ENCODE measurements around the gene RABL2A. TPM values are rescaled to one million over a fixed set of nuclear protein-coding genes. Genes with fewer than 3 reads are reported as not detected.
A peak's percentile ranks its signal among the peaks of the same experiment; 100 is the strongest.
"Not testable (repeated sequence)": the region's sequence is repeated elsewhere in the genome, so short reads cannot be mapped to it uniquely, and the experiment has no call there.

RABL2A gene
- total RNA-seq, 2 experiments from 2014 or later: 12.0 to 12.5 TPM

GRCh38 chr2:113598180-113598579 lies 28.9 kb upstream of the RABL2A start:
- H3K4me1 Mint-ChIP-seq (ENCODE audit: low read depth); H3K9me3 Mint-ChIP-seq (ENCODE audit: insufficient read depth); H3K27me3 Mint-ChIP-seq (ENCODE audit: low read depth); ATAC-seq; POLR2A ChIA-PET; H3K36me3 Mint-ChIP-seq (ENCODE audit: low read depth); H3K27ac Mint-ChIP-seq; H3K4me3 Mint-ChIP-seq; DNase-seq; CTCF ChIA-PET: not testable (repeated sequence)

- H3K36me3 Mint-ChIP-seq (ENCODE audit: low read depth); POLR2A ChIA-PET; CTCF ChIA-PET; H3K9me3 Mint-ChIP-seq (ENCODE audit: insufficient read depth); H3K4me3 Mint-ChIP-seq; H3K4me1 Mint-ChIP-seq (ENCODE audit: low read depth); H3K27ac Mint-ChIP-seq; DNase-seq; ATAC-seq; H3K27me3 Mint-ChIP-seq (ENCODE audit: low read depth): not testable (repeated sequence)
These were observed 28.3 kb upstream of the RABL2A start for GRCh38 chr2:113598738-113599137.

GRCh38 chr2:113599208-113599607 lies 27.9 kb upstream of the RABL2A start:
- H3K4me1 Mint-ChIP-seq (ENCODE audit: low read depth); H3K9me3 Mint-ChIP-seq (ENCODE audit: insufficient read depth); CTCF ChIA-PET; ATAC-seq; DNase-seq; H3K27me3 Mint-ChIP-seq (ENCODE audit: low read depth); H3K36me3 Mint-ChIP-seq (ENCODE audit: low read depth); H3K4me3 Mint-ChIP-seq; POLR2A ChIA-PET; H3K27ac Mint-ChIP-seq: not testable (repeated sequence)

- H3K4me3 Mint-ChIP-seq; H3K9me3 Mint-ChIP-seq (ENCODE audit: insufficient read depth); H3K36me3 Mint-ChIP-seq (ENCODE audit: low read depth); H3K27me3 Mint-ChIP-seq (ENCODE audit: low read depth); POLR2A ChIA-PET; ATAC-seq; H3K4me1 Mint-ChIP-seq (ENCODE audit: low read depth); H3K27ac Mint-ChIP-seq: not testable (repeated sequence)
- peak; percentile 76 for DNase-seq
- CTCF ChIA-PET: interaction anchor here (0.6 kb wide), 1 partner anchor 98 kb away, joined by 3 read pairs; no protein-coding TSS in a partner anchor
These were observed 24.9 kb upstream of the RABL2A start for GRCh38 chr2:113602040-113602769.

GRCh38 chr2:113602869-113603466 lies 24.1 kb upstream of the RABL2A start:
- Mint-ChIP-seq H3K27me3 (ENCODE audit: low read depth) (no peaks in the 10 kb centered on the region), H3K36me3 (ENCODE audit: low read depth) (no peaks in the 10 kb centered on the region), H3K9me3 (ENCODE audit: insufficient read depth) (no peaks in the 10 kb centered on the region), H3K4me3 (peak overlapping the region; percentile 92), H3K27ac (peak overlapping the region; percentile 98), H3K4me1 (ENCODE audit: low read depth) (peaks cover 10% of the 10 kb centered on the region)
- no peak for DNase-seq
- ATAC-seq: peak; percentile 65
- ChIA-PET POLR2A (interaction anchor here (0.6 to 1.3 kb wide), 2 partner anchors 154 to 204 kb away, joined by 3 read pairs; partner anchors contain the start of gene SLC35F5), CTCF (interaction anchor here (0.9 to 1.9 kb wide), 3 partner anchors 89 to 117 kb away, joined by 5 to 32 read pairs (median 5); no protein-coding TSS in a partner anchor)

GRCh38 chr2:113603467-113604084 lies 23.5 kb upstream of the RABL2A start:
- DNase-seq (peak; percentile 92), ATAC-seq (peak; percentile 97)
- not testable (repeated sequence) for H3K9me3 Mint-ChIP-seq (ENCODE audit: insufficient read depth); H3K4me1 Mint-ChIP-seq (ENCODE audit: low read depth); H3K27me3 Mint-ChIP-seq (ENCODE audit: low read depth); H3K36me3 Mint-ChIP-seq (ENCODE audit: low read depth)
- Mint-ChIP-seq H3K27ac (peak overlapping the region; percentile 98), H3K4me3 (peak overlapping the region; percentile 92)
- CTCF ChIA-PET: interaction anchor here (0.8 to 1.9 kb wide), 9 partner anchors 11 to 153 kb away, joined by 3 to 32 read pairs (median 4); partner anchors contain the start of gene SLC35F5
- POLR2A ChIA-PET: interaction anchor here (0.6 to 1.3 kb wide), 2 partner anchors 153 to 204 kb away, joined by 3 read pairs; partner anchors contain the start of gene SLC35F5

- DNase-seq (peak; percentile 95), ATAC-seq (peak; percentile 12)
- CTCF ChIA-PET: interaction anchor here (0.8 to 1.9 kb wide), 11 partner anchors 11 to 152 kb away, joined by 3 to 32 read pairs (median 4); partner anchors contain the start of gene SLC35F5
- H3K4me1 Mint-ChIP-seq (ENCODE audit: low read depth); H3K27me3 Mint-ChIP-seq (ENCODE audit: low read depth); H3K36me3 Mint-ChIP-seq (ENCODE audit: low read depth); H3K9me3 Mint-ChIP-seq (ENCODE audit: insufficient read depth): not testable (repeated sequence)
- H3K4me3 Mint-ChIP-seq: peak overlapping the region; percentile 92
- H3K27ac Mint-ChIP-seq: peak overlapping the region; percentile 98
- POLR2A ChIA-PET: interaction anchor here (1.3 kb wide), 1 partner anchor 153 kb away, joined by 3 read pairs; the partner anchor contains the start of gene SLC35F5
These were observed 23.0 kb upstream of the RABL2A start for GRCh38 chr2:113604085-113604477.

- POLR2A ChIA-PET; H3K36me3 Mint-ChIP-seq (ENCODE audit: low read depth); DNase-seq; H3K4me1 Mint-ChIP-seq (ENCODE audit: low read depth); ATAC-seq; H3K27ac Mint-ChIP-seq; H3K9me3 Mint-ChIP-seq (ENCODE audit: insufficient read depth); H3K27me3 Mint-ChIP-seq (ENCODE audit: low read depth): not testable (repeated sequence)
- H3K4me3 Mint-ChIP-seq: peak overlapping the region; percentile 92
- CTCF ChIA-PET: interaction anchor here (0.8 to 1.9 kb wide), 11 partner anchors 12 to 152 kb away, joined by 3 to 32 read pairs (median 4); partner anchors contain the start of gene SLC35F5
These were observed 22.4 kb upstream of the RABL2A start for GRCh38 chr2:113604661-113605060.

- H3K4me1 Mint-ChIP-seq (ENCODE audit: low read depth); H3K27me3 Mint-ChIP-seq (ENCODE audit: low read depth); H3K4me3 Mint-ChIP-seq; H3K27ac Mint-ChIP-seq; CTCF ChIA-PET; H3K36me3 Mint-ChIP-seq (ENCODE audit: low read depth); H3K9me3 Mint-ChIP-seq (ENCODE audit: insufficient read depth); ATAC-seq; POLR2A ChIA-PET; DNase-seq: not testable (repeated sequence)
These were observed 21.0 kb upstream of the RABL2A start for GRCh38 chr2:113606036-113606435.

- H3K4me3 Mint-ChIP-seq; H3K4me1 Mint-ChIP-seq (ENCODE audit: low read depth); H3K27ac Mint-ChIP-seq; POLR2A ChIA-PET; H3K9me3 Mint-ChIP-seq (ENCODE audit: insufficient read depth); ATAC-seq; H3K36me3 Mint-ChIP-seq (ENCODE audit: low read depth); CTCF ChIA-PET; DNase-seq; H3K27me3 Mint-ChIP-seq (ENCODE audit: low read depth): not testable (repeated sequence)
These were observed 17.2 kb upstream of the RABL2A start for GRCh38 chr2:113609822-113610221.

GRCh38 chr2:113621002-113621401 lies 6.1 kb upstream of the RABL2A start:
- H3K9me3 Mint-ChIP-seq (ENCODE audit: insufficient read depth); DNase-seq; H3K36me3 Mint-ChIP-seq (ENCODE audit: low read depth); CTCF ChIA-PET; H3K4me3 Mint-ChIP-seq; POLR2A ChIA-PET; H3K27me3 Mint-ChIP-seq (ENCODE audit: low read depth); H3K27ac Mint-ChIP-seq; H3K4me1 Mint-ChIP-seq (ENCODE audit: low read depth); ATAC-seq: not testable (repeated sequence)

- POLR2A ChIA-PET; ATAC-seq; H3K36me3 Mint-ChIP-seq (ENCODE audit: low read depth); H3K27me3 Mint-ChIP-seq (ENCODE audit: low read depth); CTCF ChIA-PET; H3K27ac Mint-ChIP-seq; H3K9me3 Mint-ChIP-seq (ENCODE audit: insufficient read depth); DNase-seq: not testable (repeated sequence)
- H3K4me1 Mint-ChIP-seq (ENCODE audit: low read depth): peaks cover 11% of the 10 kb centered on the region
- peak overlapping the region; percentile 31 for H3K4me3 Mint-ChIP-seq
These were observed 1.2 kb upstream of the RABL2A start for GRCh38 chr2:113625906-113626305.
